Measurements from ENCODE around the gene FAM118B.

DNA sequence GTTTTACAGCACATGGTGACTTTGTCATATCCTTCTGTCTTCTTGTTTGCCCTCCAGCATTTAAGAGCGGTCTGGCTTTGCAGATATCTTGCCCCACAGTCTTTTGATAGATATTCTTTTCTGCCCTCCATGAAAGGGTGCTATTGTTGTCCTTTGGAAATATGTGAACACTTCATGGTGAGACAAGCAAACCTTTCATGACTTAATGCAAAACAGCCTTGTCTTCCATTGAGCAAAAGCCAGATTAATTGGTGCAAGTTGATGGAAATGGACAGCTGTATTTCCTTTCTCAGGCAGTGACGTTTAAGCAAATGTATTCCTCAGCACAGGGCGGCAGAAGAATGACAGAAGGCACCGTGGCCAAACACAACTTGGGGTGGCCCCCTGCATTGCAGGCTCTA, 96.7 kb downstream of the FAM118B start:
- TF ChIP-seq CTCF (IDR thresholded peaks at IDR 0.05; ENCODE audit: poor library complexity), result no peak
- TF ChIP-seq EZH2 (IDR thresholded peaks at IDR 0.05; ENCODE audit: borderline replicate concordance), result no peak
- no peak for TF ChIP-seq EZH2phosphoT487 (IDR thresholded peaks at IDR 0.05; ENCODE audit: low read depth, severe bottlenecking, unreplicated experiment)
